Putamen (tissue), 1 donor: ENCODE measurements around the gene CDC42BPG.

Source experiments
- DNase-seq: peaks from one replicate; pipeline ENCODE4 v3.0.0-alpha.2; 2016; ENCODE audit warnings: low spot score

Gene CDC42BPG

GRCh38 chr11:64844330-64845128, at the start of gene CDC42BPG:
CDC42BPG (minus strand) TSS chr11:64844653; CDS start chr11:64844569, 84 bp downstream.
- DNase-seq = no peak

GRCh38 chr11:64893194-64894069, 49.0 kb upstream of the CDC42BPG start:
- no peak for DNase-seq

GRCh38 chr11:64892838-64893193, 48.4 kb upstream of the CDC42BPG start:
- no peak for DNase-seq

- no peak for DNase-seq
Observed at GRCh38 chr11:64892411-64892831, 48.0 kb upstream of the CDC42BPG start.

GRCh38 chr11:64891880-64892279, 47.4 kb upstream of the CDC42BPG start:
- no peak for DNase-seq

- no peak for DNase-seq
Observed at GRCh38 chr11:64891215-64891848, 46.9 kb upstream of the CDC42BPG start.

GRCh38 chr11:64890522-64890939, 46.1 kb upstream of the CDC42BPG start:
- no peak for DNase-seq

- DNase-seq = no peak
Observed at GRCh38 chr11:64888729-64889511, 44.5 kb upstream of the CDC42BPG start.

GRCh38 chr11:64888406-64888728, 43.9 kb upstream of the CDC42BPG start:
- DNase-seq = no peak

- peak; percentile 68 for DNase-seq
Observed at GRCh38 chr11:64887757-64888405, 43.4 kb upstream of the CDC42BPG start.

- no peak for DNase-seq
Observed at GRCh38 chr11:64887234-64887756, 42.8 kb upstream of the CDC42BPG start.

GRCh38 chr11:64885367-64886286, 41.2 kb upstream of the CDC42BPG start:
- no peak for DNase-seq

- no peak for DNase-seq
Observed at GRCh38 chr11:64884019-64884418, 39.6 kb upstream of the CDC42BPG start.

GRCh38 chr11:64883575-64883974, 39.1 kb upstream of the CDC42BPG start:
- DNase-seq = no peak

GRCh38 chr11:64882243-64882642, 37.8 kb upstream of the CDC42BPG start:
- no peak for DNase-seq

- no peak for DNase-seq
Observed at GRCh38 chr11:64881476-64881875, 37.0 kb upstream of the CDC42BPG start.

- no peak for DNase-seq
Observed at GRCh38 chr11:64880240-64881001, 36.0 kb upstream of the CDC42BPG start.

- DNase-seq = no peak
Observed at GRCh38 chr11:64879244-64879900, 34.9 kb upstream of the CDC42BPG start.
